SU-DHL-6 (cell line): ENCODE data around the gene ZNF414.

Source experiments
- CTCF ChIP-seq: fragments of 200-600 bp; sonication (generic); IDR thresholded peaks from one replicate; pipeline ENCODE4 v1.5.1; 2017; ENCODE audit warnings: antibody characterized with exemption, mild to moderate bottlenecking, low read length, moderate library complexity; ENCODE audit not compliant: insufficient read depth, poor library complexity, severe bottlenecking
- EZH2phosphoT487 ChIP-seq: fragments of 200-600 bp; sonication (generic), shearing (Covaris generic); conservative IDR thresholded peaks from 2 replicates; pipeline ENCODE4 v1.6.1; 2018; ENCODE audit warnings: mild to moderate bottlenecking, antibody characterized with exemption, low read length, moderate library complexity, mixed read lengths

DNA sequence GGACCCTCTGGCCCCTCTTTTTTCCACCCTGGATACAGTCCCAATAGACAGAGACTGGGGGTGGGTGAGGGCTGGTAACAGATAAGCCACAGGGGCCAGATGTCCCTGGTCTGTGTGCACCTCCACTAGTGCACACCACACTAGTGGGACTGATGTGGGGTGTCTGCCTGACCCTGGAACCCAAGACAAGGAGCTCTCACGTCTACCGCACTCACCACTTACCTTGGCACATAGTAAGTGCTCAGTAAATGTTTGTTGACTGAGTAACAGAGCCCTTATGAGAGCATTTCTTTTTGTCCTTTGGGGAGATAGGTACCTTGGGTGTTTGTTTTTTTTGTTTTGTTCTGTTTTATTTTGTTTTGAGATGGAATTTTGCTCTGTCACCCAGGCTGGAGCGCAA is 23.1 kb upstream of the ZNF414 start:
- TF ChIP-seq CTCF (no peak), EZH2phosphoT487 (no peak)
